Spinal cord (tissue), 10 donors: ENCODE data around the gene CCDC86. TPM values are rescaled to one million over a fixed set of nuclear protein-coding genes. Genes with fewer than 3 reads are reported as not detected.
"Not testable (repeated sequence)": the region's sequence is repeated elsewhere in the genome, so short reads cannot be mapped to it uniquely, and the experiment has no call there.

ENCODE experiments used
- DNase-seq, 6 donors: peaks; one replicate each; pipeline versions ENCODE4 v3.0.0 to v3.0.0-alpha.2; 2013 to 2015; ENCODE audit warnings: low spot score in 6 of 6, low read depth in 4 of 6
- H3K27ac ChIP-seq: one replicate; pipeline ENCODE4 v1.5.1; 2013; ENCODE audit warnings: low read depth, low read length, control low read depth
- H3K27me3 ChIP-seq: one replicate; pipeline ENCODE4 v1.6.1; 2013; ENCODE audit warnings: low read length; ENCODE audit not compliant: control insufficient read depth, insufficient read depth
- H3K36me3 ChIP-seq: one replicate; pipeline ENCODE4 v1.6.1; 2013; ENCODE audit warnings: low read length; ENCODE audit not compliant: control insufficient read depth, insufficient read depth
- H3K4me1 ChIP-seq: one replicate; pipeline ENCODE4 v1.6.1; 2013; ENCODE audit warnings: low read length; ENCODE audit not compliant: control insufficient read depth, insufficient read depth
- H3K4me3 ChIP-seq: one replicate; pipeline ENCODE4 v1.5.1; 2013; ENCODE audit warnings: low read depth, low read length, control low read depth
- H3K9me3 ChIP-seq: one replicate; pipeline ENCODE4 v1.6.1; 2013; ENCODE audit warnings: low read length; ENCODE audit not compliant: control insufficient read depth, insufficient read depth
- WGBS: methylation state at CpG from one replicate; pipeline ENCODE4 v1.1.5; 2013; ENCODE audit warnings: missing lambda C conversion rate; ENCODE audit not compliant: insufficient coverage; 5-methylcytosine and 5-hydroxymethylcytosine counted together
- polyA plus RNA-seq, 2 donors: library from polyadenylated mRNA; unstranded; fragments of 120-200 nt; gene quantifications; one replicate each; pipeline ENCODE4 v1.2.1, GENCODE V29; 2013; ENCODE audit not compliant: insufficient read length in 2 of 2
- total RNA-seq, 2 donors: library from RNA; depleted of rRNA in 1 of 2; stranded (reverse); fragments of 120-200 nt in 1 of 2; fragments of >200 nt in 1 of 2; gene quantifications; one replicate each; pipeline versions ENCODE4 v1.2.3 to v1.2.4, GENCODE V29; 2013 to 2014
- donor health status: healthy.

Gene CCDC86
- total and polyA plus RNA-seq, 4 donors = 6.5 to 19.8 (median 14.4) TPM

DNA sequence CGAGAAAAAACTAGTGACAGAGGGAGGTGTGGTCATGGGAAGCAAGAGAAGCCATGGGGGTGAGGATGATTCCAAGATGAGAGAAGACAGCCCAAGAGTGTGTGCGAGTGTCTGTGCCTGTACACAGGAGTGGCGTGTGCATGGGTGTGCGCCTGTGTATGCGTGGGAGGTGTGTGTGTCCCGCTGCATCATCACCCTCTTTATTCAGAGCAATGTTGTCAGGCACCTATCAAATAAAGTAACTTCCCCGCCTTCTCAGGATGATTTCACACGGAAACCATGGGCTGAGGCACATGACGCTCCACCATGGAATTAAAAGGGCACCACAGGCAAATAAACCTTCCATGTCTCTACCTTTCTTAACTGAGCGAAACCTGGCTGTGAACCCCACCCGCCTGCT lies 32.2 kb upstream of the CCDC86 start:
- Histone ChIP-seq H3K27ac (no peak overlapping the region), H3K27me3 (no peaks in the 10 kb centered on the region), H3K36me3 (no peaks in the 10 kb centered on the region), H3K9me3 (no peaks in the 10 kb centered on the region), H3K4me1 (no peaks in the 10 kb centered on the region), H3K4me3 (no peak overlapping the region)
- 85% methylated on average over 7 of the region's 11 CpGs for WGBS
- no peak for DNase-seq

DNA sequence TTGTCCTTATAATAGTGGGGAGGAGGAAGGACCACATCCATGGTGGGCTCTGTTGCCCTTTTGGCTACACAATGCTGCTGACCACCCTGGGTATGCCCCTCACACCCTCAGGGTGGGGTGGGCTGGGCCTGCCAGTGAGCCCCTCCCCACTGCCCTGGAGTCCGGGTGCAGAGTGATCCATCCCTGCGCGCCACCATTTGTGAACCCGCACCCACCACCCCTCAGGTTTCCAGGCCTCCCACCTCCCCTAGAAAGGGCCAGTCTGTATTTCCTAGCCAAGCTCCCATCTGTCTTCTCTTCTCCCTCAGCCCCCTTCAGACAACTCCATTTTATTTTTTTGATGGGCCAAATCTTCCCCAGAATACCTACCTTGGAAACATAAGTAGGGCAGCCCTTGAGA lies 31.8 kb upstream of the CCDC86 start:
- Histone ChIP-seq H3K9me3 (no peaks in the 10 kb centered on the region), H3K27ac (no peak overlapping the region), H3K4me1 (no peaks in the 10 kb centered on the region), H3K27me3 (no peaks in the 10 kb centered on the region), H3K36me3 (no peaks in the 10 kb centered on the region), H3K4me3 (no peak overlapping the region)
- no peak for DNase-seq
- WGBS = 86% methylated on average over 4 of the region's 4 CpGs

- H3K27ac ChIP-seq = no peak overlapping the region
- H3K4me1 ChIP-seq = no peaks in the 10 kb centered on the region
- H3K36me3 ChIP-seq = no peaks in the 10 kb centered on the region
- H3K9me3 ChIP-seq = no peaks in the 10 kb centered on the region
- H3K27me3 ChIP-seq = no peaks in the 10 kb centered on the region
- 73% methylated on average over 8 of the region's 8 CpGs for WGBS
- DNase-seq = no peak
- H3K4me3 ChIP-seq = no peak overlapping the region
These were observed 31.3 kb upstream of the CCDC86 start for GRCh38 chr11:60810569-60810968.

GRCh38 chr11:60813324-60813723 lies 28.6 kb upstream of the CCDC86 start:
- H3K9me3 ChIP-seq = peaks cover 8% of the 10 kb centered on the region
- 89% methylated on average over 1 of the region's 1 CpG for WGBS
- no peaks in the 10 kb centered on the region for H3K27me3 ChIP-seq

DNA sequence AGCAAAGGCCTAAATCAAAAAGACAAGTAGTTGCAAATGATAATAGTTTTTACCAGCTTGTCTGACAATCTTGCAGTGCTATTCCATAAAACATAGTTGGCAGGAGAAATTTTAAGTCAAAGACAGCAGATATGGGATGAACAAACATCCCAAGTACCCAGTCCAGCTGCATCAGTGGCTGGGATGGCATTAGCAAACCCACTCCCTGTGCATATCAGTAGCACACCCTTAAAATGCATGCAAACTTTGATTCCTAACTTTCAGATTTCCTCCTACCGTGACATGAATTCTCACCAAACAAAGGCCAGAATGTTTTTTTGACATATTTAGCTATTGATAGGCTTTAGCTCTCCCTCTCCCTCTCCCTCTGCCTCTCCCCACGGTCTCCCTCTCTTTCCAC lies 27.8 kb upstream of the CCDC86 start:
- no CpG with 5 or more reads among the region's 2 CpGs for WGBS
- H3K9me3 ChIP-seq = peaks cover 8% of the 10 kb centered on the region
- H3K4me3 ChIP-seq = no peak overlapping the region
- H3K4me1 ChIP-seq = no peaks in the 10 kb centered on the region
- H3K27me3 ChIP-seq = no peaks in the 10 kb centered on the region
- no peak overlapping the region for H3K27ac ChIP-seq
- H3K36me3 ChIP-seq = no peaks in the 10 kb centered on the region
- no peak for DNase-seq

More at GRCh38 chr11:60813324-60813723, 28.6 kb upstream of the CCDC86 start:
- Histone ChIP-seq H3K27ac (no peak overlapping the region), H3K36me3 (no peaks in the 10 kb centered on the region), H3K4me3 (no peak overlapping the region), H3K4me1 (no peaks in the 10 kb centered on the region)
- no peak for DNase-seq

- H3K27me3 ChIP-seq = no peaks in the 10 kb centered on the region
- 89% methylated on average over 1 of the region's 2 CpGs for WGBS
- no peaks in the 10 kb centered on the region for H3K36me3 ChIP-seq
- H3K4me3 ChIP-seq = no peak overlapping the region
- H3K27ac ChIP-seq = no peak overlapping the region
- no peaks in the 10 kb centered on the region for H3K4me1 ChIP-seq
- no peak for DNase-seq
- peaks cover 8% of the 10 kb centered on the region for H3K9me3 ChIP-seq
These were observed 25.2 kb upstream of the CCDC86 start for GRCh38 chr11:60816590-60817157.

DNA sequence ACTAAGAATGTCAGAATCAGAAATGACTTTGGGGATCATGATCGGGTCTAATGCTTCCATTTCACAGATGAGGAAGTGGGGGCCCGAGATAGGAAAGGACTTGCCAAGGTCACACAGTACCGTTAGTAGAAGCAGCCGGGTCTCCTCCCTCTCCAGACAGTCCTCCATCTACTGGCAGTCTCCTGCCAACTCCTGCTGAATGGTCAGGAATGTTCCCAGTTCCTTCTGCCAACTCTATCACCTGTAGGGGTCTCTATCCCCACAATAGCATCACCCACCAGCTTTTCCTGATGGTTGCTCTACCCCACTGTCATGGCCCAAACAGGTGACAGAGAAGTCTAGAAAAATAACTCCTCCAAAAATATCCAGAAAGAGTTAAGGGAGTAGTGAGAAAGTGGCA lies 23.9 kb upstream of the CCDC86 start:
- H3K4me3 ChIP-seq = no peak overlapping the region
- no peak for DNase-seq
- no peaks in the 10 kb centered on the region for H3K27me3 ChIP-seq
- peaks cover 8% of the 10 kb centered on the region for H3K9me3 ChIP-seq
- 84% methylated on average over 3 of the region's 4 CpGs for WGBS
- no peak overlapping the region for H3K27ac ChIP-seq
- H3K36me3 ChIP-seq = no peaks in the 10 kb centered on the region
- no peaks in the 10 kb centered on the region for H3K4me1 ChIP-seq

DNA sequence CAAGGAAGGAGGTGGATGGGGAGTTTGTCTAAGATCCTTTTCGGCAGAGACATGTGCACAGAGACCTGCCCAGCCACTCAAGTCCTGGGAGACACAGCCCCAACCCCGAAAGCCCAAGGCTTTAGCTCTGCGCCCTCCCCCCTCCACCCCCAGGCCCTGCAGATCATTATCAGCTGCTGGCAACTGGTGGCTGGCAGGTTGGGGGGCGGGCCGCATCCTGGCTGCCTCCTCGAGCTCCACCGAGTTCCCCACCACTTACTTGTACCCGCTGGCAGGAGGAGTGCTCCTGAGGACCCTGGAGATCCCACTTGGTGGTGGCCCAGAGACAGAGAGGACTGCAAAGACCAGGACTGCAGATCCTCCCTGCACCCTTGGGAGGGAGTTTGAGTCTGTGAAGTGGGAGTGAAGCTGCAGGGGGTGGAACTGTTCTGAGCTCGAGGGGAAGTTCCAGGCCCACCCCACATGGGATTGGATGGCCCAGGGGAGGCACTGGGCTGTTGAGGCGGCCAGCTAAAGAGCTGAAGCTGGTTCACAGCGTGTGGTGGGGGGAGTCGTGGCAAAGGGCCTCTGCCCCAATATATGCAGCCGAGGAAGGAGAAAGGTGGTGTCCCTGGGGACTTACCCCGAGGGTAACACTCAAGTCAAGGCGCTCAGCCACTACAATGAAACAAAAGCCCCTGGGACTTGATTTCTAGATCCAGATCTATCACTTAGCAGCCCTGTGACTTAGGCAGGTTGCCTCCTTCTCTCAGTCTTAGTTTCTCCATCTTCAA lies 19.9 kb upstream of the CCDC86 start:
- Histone ChIP-seq H3K27ac (no peak overlapping the region), H3K4me3 (no peak overlapping the region), H3K9me3 (peaks cover 4% of the 10 kb centered on the region), H3K27me3 (no peaks in the 10 kb centered on the region), H3K36me3 (no peaks in the 10 kb centered on the region), H3K4me1 (no peaks in the 10 kb centered on the region)
- 70% methylated on average over 14 of the region's 15 CpGs for WGBS
- DNase-seq = no peak

DNA sequence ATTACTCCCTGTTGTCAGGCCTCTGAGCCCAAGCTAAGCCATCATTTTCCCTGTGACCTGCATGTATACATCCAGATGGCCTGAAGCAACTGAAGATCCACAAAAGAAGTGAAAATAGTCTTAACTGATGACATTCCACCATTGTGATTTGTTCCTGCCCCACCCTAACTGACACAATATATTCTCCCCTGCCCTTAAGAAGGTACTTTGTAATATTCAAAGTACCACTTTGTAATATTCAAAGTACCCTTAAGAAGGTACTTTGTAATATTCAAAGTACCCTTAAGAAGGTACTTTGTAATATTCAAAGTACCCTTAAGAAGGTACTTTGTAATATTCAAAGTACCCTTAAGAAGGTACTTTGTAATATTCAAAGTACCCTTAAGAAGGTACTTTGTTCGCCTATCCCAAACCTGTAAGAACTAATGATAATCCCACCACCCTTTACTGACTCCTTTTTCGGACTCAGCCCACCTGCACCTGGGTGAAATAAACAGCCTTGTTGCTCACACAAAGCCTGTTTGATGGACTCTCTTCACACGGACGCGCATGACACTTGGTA lies 18.1 kb upstream of the CCDC86 start:
- H3K36me3 ChIP-seq, H3K4me3 ChIP-seq, H3K9me3 ChIP-seq, H3K27ac ChIP-seq, DNase-seq, H3K4me1 ChIP-seq, H3K27me3 ChIP-seq: not testable (repeated sequence)
- WGBS = 95% methylated on average over 4 of the region's 5 CpGs

- Histone ChIP-seq H3K36me3 (no peaks in the 10 kb centered on the region), H3K4me3 (no peak overlapping the region), H3K4me1 (no peaks in the 10 kb centered on the region), H3K9me3 (no peaks in the 10 kb centered on the region), H3K27ac (no peak overlapping the region), H3K27me3 (no peaks in the 10 kb centered on the region)
- WGBS = 76% methylated on average over 4 of the region's 5 CpGs
- DNase-seq = no peak
These were observed 16.8 kb upstream of the CCDC86 start for GRCh38 chr11:60825118-60825517.
